Measurements from ENCODE around the gene PARD3B.

DNA sequence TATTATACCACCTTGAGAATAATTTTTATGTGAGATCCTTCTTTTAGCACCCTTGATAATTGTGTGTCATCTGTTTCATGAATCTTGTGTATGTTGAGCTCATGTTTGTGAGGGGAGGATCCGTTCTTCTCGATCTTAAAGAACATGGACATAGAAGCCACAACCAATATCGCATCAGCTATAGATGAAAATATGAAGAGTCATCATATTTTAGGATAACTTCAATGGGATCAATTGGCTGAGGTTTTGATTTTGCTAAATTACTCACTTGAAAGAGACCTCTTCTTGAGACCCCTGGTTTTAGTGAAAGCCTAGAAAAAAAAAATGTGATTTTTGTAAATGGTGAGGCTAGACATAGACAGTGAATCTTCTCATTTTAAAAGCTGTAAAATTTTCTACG is 751.7 kb downstream of the PARD3B start:
- TF ChIP-seq, protein P1, sequence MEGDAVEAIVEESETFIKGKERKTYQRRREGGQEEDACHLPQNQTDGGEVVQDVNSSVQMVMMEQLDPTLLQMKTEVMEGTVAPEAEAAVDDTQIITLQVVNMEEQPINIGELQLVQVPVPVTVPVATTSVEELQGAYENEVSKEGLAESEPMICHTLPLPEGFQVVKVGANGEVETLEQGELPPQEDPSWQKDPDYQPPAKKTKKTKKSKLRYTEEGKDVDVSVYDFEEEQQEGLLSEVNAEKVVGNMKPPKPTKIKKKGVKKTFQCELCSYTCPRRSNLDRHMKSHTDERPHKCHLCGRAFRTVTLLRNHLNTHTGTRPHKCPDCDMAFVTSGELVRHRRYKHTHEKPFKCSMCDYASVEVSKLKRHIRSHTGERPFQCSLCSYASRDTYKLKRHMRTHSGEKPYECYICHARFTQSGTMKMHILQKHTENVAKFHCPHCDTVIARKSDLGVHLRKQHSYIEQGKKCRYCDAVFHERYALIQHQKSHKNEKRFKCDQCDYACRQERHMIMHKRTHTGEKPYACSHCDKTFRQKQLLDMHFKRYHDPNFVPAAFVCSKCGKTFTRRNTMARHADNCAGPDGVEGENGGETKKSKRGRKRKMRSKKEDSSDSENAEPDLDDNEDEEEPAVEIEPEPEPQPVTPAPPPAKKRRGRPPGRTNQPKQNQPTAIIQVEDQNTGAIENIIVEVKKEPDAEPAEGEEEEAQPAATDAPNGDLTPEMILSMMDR (conservative IDR thresholded peaks at IDR 0.05 in 1 of 2, IDR thresholded peaks at IDR 0.05 in 1 of 2; ENCODE audit: low read depth in 1 of 2, low read length in 2 of 2), result no peak
- no peak for TF ChIP-seq EZH2 (IDR thresholded peaks at IDR 0.05; ENCODE audit: low read length, missing control alignments)

Measured in fibroblast of lung (primary cell).